Kidney capillary endothelial cell (primary cell): ENCODE results near the gene ELMO3.

Source experiments
- DNase-seq: peaks from one replicate; pipeline ENCODE4 v3.0.0-alpha.2; 2018; ENCODE audit warnings: low spot score

ELMO3 gene

GRCh38 chr16:67226295-67226803 lies 27.4 kb downstream of the ELMO3 start:
- DNase-seq = no peak

GRCh38 chr16:67226804-67227566 lies 28.1 kb downstream of the ELMO3 start, which contains the start of gene TMEM208:
TMEM208 (plus strand) TSS chr16:67227130; CDS start chr16:67227219, 89 bp downstream.
- DNase-seq = peak; percentile 95

GRCh38 chr16:67227567-67227921 lies 28.6 kb downstream of the ELMO3 start:
- no peak for DNase-seq

- DNase-seq = no peak
These were observed 29.3 kb downstream of the ELMO3 start for GRCh38 chr16:67228034-67228785.

- DNase-seq = no peak
These were observed 30.0 kb downstream of the ELMO3 start for GRCh38 chr16:67228905-67229304.

GRCh38 chr16:67229906-67230808 lies 31.2 kb downstream of the ELMO3 start:
- DNase-seq = no peak

GRCh38 chr16:67230809-67231660 lies 32.1 kb downstream of the ELMO3 start:
- no peak for DNase-seq

GRCh38 chr16:67233596-67233995 lies 34.7 kb downstream of the ELMO3 start:
- no peak for DNase-seq

- no peak for DNase-seq
These were observed 35.3 kb downstream of the ELMO3 start for GRCh38 chr16:67234180-67234597.

GRCh38 chr16:67235816-67236562 lies 37.1 kb downstream of the ELMO3 start:
- DNase-seq = no peak

- DNase-seq = peak; percentile 68
These were observed 37.8 kb downstream of the ELMO3 start for GRCh38 chr16:67236563-67237395.

GRCh38 chr16:67237396-67238277 lies 38.7 kb downstream of the ELMO3 start:
- DNase-seq = no peak

GRCh38 chr16:67238278-67238575 lies 39.3 kb downstream of the ELMO3 start:
- DNase-seq = no peak

- DNase-seq = no peak
These were observed 40.0 kb downstream of the ELMO3 start for GRCh38 chr16:67238806-67239470.

- no peak for DNase-seq
These were observed 41.6 kb downstream of the ELMO3 start for GRCh38 chr16:67240506-67240905.

- peak; percentile 55 for DNase-seq
These were observed 42.3 kb downstream of the ELMO3 start for GRCh38 chr16:67241008-67241900.

- no peak for DNase-seq
These were observed 43.3 kb downstream of the ELMO3 start for GRCh38 chr16:67242138-67242730.
